GM12874 (cell line): ENCODE data around the gene LPP.

ENCODE experiments used
- TF ChIP-seq, protein P1 (sequence below): IDR thresholded peaks from 2 replicates; pipeline ENCODE4 v1.5.1; 2011; ENCODE audit warnings: low read depth, mild to moderate bottlenecking, control low read depth, low read length, moderate library complexity; ENCODE audit not compliant: insufficient read depth

The LPP gene

GRCh38 chr3:188546835-188547670 lies 393.1 kb downstream of the LPP start:
- TF ChIP-seq, protein P1, sequence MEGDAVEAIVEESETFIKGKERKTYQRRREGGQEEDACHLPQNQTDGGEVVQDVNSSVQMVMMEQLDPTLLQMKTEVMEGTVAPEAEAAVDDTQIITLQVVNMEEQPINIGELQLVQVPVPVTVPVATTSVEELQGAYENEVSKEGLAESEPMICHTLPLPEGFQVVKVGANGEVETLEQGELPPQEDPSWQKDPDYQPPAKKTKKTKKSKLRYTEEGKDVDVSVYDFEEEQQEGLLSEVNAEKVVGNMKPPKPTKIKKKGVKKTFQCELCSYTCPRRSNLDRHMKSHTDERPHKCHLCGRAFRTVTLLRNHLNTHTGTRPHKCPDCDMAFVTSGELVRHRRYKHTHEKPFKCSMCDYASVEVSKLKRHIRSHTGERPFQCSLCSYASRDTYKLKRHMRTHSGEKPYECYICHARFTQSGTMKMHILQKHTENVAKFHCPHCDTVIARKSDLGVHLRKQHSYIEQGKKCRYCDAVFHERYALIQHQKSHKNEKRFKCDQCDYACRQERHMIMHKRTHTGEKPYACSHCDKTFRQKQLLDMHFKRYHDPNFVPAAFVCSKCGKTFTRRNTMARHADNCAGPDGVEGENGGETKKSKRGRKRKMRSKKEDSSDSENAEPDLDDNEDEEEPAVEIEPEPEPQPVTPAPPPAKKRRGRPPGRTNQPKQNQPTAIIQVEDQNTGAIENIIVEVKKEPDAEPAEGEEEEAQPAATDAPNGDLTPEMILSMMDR: no peak

GRCh38 chr3:188553569-188553968 lies 399.6 kb downstream of the LPP start:
- TF ChIP-seq, protein P1: no peak

DNA sequence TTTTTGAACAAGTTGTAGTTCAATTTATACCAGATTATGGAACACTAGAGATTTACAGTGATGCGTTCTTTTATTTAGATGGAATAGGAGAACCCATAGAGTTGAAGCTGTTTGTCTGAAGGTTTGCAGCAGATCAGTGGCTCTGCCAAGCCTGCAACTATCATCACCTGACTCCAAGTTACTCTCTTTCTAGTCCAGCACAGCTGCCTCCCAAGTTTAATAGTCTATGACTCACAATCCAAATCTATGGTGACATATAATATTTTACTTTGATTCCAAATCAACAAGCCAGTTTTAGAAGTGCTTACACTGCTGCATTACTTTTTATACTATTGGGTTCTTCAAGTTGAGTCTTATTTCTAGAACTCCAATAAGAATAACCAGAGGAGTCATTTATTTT lies 400.4 kb downstream of the LPP start:
- TF ChIP-seq, protein P1: no peak

GRCh38 chr3:188557235-188557634 lies 403.3 kb downstream of the LPP start:
- TF ChIP-seq, protein P1: no peak

DNA sequence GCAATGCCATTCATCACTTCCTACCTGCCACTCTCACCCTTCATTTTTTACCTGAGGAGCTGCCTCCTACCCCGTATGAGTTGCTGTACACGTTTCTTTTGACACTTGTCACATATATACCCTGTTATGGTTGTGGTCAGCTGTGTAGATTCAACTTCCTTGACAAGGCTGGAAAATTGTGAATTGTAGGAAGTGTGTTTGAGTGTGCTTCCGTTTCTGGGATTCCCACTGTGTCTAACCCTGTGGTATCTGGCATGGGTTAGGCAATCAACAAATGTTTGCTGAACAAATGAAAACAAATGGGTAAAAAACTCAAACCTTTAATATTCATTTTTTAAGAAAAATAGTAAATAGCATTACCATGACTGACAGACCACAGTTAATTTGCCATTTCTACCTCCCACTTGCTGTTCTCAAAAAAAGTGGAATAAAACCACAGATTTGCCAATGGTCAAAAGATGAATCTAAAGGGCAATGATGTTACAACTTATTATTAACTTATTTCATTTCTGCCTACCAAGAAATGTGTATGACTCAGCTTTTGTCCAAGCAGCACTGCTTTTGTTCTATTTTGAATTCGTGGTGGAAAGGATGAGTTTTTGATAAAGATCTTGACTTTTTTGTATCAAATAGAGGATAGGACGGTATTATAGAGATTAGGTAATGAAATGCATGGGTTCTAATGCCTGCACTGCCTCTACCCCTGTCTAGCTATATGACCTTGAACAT lies 404.6 kb downstream of the LPP start:
- TF ChIP-seq, protein P1: no peak

- TF ChIP-seq, protein P1: no peak
Measured at GRCh38 chr3:188559072-188559429, 405.1 kb downstream of the LPP start.

GRCh38 chr3:188559856-188560255 lies 405.9 kb downstream of the LPP start:
- TF ChIP-seq, protein P1: no peak
